GM21717 (cell line): Measurements from ENCODE around the gene PRR14.
"Not testable (repeated sequence)": the region's sequence is repeated elsewhere in the genome, so short reads cannot be mapped to it uniquely, and the experiment has no call there.

Experiments used
- ATAC-seq: cut with Tn5 transposase; IDR thresholded peaks from one replicate; pipeline ENCODE4 v1.9.1; 2021; ENCODE audit warnings: mild to moderate bottlenecking, moderate library complexity; ENCODE audit not compliant: unreplicated experiment

Gene PRR14

DNA sequence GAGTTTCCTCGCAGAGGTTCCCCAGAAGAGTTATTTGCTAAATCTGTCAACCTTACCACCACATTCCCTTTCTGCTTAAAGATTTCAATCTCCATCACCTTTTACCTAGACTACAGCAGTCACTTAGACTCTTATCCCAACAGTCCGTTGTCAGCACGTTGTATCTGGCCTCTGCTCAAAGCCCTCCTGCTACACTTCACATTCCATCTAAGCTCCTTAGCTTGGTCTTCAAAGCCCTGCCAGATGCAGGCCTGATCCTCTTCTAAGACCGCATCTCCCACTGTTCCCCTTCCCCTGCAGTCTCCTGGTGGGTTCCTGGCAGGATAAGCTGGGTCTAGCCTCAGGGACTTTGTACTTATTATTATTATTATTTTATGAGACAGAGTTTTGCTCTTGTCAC is 37.9 kb downstream of the PRR14 start:
- no peak for ATAC-seq

DNA sequence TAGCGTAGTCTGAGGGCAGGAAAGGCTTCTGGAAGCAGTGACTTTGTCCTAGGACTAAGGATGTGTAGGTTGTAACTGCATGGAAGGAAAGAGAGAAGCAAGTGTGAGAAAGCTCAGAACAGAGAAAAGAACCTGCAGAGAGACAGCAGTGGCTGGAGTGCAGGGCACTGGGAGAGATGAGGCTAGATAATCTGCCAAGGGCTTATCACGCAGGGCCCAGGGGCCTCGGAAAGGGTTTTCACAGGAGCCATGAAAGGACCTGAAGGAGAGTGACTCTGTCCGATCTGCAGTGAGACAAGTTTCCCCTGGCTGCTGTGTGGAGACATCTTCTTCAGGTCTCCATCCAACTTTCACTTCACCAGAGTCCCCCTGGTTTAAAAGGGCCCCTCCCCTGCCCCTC is 41.1 kb downstream of the PRR14 start:
- no peak for ATAC-seq

DNA sequence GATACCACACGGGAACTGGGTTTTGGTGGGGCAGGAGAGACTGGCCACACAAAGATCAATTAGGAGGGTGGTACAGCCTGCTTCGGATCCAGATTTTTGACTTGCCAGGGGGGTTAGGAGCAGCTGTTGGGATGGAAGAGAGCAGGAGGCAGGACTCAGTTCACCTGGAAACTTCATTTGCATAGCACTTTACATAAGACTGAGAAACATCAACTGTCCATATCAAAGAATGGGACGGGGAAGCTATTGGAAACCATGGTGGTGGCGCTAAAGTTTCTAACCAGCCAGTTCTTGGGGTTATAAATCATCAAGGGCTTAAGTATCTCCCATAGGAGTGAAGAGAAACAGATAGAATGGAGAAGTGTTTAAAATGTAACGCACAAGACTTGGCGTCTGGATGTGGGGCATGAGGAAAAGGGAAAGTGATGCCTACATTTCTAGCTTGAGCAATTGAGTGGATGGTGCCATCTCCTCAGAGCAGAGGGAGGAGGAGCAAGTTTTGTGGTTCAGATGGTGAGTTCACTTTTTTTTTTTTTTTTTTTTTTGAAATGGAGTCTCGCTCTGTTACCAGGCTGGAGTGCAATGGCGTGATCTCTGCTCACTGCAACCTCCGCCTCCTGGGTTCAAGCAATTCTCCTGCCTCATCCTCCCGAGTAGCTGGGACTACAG is 41.8 kb downstream of the PRR14 start:
- ATAC-seq, result no peak

DNA sequence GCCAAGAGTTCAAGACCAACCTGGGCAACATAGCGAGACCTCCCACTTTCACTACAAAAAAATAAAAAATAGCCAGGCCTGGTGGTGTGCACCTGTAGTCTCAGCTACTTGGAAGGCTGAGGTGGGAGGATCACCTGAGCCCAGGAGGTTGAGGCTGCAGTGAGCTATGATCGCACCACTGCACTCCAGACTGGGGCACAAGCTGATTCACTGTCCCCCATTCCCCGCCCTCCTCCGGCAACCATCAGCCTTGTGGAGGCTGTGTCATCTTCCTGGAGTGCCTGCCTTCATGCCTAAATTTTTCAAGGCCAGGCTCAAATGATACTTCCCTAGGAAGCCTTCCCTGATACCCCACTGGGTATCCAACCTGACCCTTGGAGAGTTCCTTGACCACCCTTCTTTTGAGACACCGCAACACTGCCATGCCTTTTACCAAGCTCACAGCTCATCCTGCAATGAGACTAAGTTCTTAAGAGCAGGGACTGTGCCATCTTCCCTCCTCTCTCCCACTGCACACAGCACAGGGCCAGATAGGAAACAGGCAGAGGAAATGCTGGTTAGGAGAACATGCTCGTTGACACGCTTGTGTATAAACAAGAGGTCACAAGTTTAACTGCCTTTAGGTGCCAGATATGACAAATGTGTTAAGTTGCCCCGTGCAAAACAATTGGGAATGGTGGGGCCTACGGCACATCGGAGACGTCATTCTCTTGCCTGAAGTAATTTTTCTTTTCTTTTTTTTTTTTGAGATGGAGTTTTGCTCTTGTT is 44.4 kb downstream of the PRR14 start:
- ATAC-seq, result no peak

DNA sequence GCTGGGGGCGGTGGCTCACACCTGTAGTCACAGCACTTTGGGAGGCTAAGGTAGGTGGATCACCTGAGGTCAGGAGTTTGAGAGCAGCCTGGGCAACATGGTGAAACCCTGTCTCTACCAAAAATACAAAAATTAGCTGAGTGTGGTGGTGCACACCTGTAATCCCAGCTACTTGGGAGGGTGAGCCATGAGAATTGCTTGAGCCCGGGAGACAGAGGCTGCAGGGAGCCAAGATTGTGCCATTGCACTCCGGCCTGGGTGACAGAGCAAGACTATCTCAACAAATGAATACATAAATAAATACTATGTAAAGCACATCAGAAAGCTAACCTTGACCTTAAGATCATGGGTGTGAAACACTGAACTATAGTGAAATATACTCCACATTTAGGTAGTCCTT is 45.9 kb downstream of the PRR14 start:
- not testable (repeated sequence) for ATAC-seq

DNA sequence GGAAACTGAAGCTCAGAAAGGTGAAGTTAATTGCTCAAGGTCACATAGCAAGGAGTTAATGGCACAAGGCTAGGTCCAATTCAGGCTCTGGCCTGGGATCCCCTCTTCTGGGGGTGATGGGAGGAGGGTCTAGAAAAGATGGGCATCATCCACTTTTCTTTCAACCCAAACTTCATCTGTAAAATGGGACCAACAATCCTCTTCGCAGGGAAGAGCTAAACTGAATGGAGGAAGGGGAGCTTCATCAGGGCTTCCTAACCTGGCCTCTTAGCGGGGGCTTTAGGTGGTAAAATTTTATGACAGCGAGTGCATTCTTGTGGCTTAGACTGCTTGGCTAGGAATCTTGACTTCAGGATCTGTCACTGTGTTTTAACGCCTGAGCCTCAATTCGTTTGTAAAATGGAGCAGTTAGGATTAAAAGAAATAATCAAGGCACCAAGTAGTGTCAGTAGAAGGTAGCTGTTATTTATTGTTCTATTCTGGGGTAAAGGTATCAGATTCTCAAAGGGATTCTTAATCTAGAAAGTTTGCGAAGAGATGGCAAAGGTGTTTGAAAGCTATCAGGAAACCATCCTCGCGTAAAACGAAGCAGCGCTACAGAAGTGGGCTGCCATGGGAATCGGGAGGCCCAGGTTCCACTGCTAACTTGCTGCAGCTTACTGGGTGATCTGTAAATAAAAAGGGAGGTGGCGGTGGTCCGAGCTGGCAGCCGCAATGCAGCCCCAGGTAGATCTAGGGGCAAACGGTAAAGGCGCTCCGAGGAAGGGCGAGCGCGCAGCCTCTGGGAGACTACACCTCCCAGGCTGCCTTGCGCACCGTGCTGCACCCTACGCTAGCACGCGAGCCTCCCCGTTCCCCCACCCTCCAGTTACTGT is 46.7 kb downstream of the PRR14 start:
- ATAC-seq, result no peak

DNA sequence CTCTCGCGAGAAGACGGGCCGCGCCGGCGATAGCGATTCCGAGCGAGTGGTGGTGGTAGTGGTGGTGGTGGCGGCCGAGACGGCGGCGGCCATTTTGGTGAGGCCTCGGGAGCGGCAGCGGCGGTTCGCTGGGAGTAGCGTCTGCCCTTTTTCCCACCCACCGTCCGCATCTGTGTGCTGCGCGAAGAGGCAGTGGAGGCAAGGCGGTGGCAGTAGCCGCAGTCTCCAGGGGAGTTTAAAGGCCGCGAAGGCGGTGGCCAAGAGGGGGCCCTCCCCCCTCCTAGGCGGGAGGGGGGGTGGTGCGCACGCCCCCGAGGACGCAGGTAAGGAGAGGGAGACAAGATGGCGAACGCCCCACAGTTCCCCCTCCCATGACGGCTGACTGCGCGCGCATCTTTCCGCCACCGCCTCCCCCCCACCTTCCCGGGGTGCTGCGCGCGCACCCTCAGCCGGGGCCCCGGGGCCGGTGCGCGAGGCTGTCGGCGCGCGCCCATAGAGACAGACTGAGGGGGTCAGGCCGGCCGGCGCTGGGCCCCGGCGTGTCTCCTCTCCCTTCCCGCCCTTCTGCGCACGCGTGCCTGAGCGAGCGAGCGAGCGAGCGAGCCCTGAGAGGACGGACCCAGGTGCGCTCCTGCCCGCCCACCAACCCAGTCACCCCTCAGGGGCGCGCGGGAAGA is 47.5 kb downstream of the PRR14 start:
- ATAC-seq, result peak; percentile 67

DNA sequence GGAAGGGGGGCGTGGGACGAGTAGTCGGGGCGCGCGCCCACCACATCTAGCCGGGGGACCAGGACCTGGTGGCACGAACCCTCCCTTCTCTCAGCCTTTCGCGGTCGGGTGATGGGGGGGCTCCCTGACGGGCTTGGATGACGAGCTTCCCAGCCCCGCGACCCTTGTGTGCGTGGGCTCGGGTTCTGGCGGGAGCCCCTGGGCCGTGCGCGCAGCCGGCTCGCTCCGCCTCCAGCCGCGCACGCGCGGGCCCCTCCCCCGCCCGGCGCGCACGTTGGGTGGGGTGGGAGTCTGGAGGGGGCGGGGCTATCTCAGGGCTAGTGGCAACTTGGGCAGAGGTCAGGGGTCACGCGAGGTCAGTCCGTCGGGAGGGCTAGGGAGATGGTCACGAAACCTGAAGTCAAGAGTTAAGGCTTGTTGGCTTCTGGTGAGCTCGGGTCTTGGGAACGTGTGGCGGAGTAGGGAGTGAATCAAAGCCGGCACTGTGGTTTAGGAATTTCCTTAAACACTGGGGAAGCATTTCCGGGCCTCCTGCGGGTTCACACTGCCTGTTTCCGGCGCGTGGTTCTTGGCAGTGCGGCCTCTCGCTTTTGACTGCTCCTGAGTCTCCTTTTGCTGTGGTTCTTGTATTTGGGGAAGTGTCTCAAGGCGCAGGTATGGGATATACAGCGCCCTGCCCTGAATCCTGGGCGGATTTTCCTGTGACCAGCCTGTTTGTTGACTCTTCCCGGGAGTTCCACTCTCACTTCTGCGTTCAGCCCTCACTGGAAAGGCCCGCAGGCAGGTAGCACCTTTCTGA is 48.3 kb downstream of the PRR14 start, which contains the start of gene SRCAP:
SRCAP (plus strand) TSS at position 356 of the 799 bp plus-strand sequence. CDS start 1,654 bp downstream, outside the sequence.
- peak; percentile 30 for ATAC-seq

DNA sequence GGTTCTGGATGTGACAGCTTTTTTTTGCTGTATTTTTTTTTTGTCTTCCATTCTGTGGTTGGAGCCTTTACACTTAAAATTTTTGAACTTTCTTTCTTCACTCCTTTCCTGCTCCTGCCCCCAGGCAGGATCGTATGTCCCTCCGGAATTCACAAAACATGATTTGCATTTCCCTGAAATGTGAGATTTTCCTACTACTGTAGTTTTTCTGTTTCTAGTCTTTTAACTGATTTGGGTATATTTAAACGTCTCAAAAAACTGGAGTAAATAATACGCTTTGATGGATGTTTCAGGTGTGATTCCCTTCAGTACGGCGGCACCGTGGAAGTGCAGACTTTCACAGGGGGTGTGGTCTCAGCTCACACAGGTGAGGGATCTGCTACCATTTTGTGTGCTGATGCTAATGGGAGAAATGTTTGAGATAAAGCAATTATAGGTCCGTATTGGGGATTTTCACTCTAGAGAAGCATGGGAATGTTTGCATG is 48.9 kb downstream of the PRR14 start:
- no peak for ATAC-seq

DNA sequence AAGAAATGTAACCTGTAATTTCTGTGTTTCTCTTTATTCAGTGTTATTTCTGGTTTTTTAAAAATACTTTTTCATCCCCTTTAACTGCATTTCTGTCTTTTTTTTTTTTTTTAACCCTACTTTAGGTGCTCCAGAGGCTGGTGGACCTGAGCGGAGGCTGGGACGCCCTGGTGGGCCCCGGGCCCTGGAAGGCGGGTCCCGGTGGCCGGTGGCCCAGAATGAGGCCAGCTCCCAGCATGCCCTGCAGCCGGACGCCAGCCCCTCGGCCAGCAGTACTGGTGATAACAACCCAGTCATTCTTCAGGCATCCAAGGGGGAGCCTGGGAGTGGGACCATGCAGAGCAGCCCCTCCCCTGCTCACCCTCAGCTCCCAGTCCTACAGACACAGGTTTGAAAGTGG is 49.7 kb downstream of the PRR14 start:
- no peak for ATAC-seq

DNA sequence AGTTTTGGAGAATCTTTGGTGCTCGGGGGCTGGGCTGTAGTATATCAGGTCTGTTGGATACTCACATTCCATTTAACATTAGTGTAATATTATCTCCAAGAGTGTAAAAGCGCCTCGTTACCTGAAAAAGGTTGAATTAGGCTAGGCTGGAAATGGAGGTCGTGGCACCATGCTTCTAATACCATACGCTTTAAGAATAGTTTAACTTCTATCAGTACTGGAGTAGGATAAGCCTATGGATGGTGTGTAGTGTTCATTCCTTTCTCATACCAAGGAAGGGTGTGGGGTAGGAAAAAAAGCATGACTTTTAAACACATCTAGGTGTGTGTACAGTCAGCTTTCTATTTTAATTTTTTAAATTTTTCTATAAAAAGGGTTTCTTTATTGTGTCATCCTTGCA is 50.2 kb downstream of the PRR14 start:
- ATAC-seq, result no peak

DNA sequence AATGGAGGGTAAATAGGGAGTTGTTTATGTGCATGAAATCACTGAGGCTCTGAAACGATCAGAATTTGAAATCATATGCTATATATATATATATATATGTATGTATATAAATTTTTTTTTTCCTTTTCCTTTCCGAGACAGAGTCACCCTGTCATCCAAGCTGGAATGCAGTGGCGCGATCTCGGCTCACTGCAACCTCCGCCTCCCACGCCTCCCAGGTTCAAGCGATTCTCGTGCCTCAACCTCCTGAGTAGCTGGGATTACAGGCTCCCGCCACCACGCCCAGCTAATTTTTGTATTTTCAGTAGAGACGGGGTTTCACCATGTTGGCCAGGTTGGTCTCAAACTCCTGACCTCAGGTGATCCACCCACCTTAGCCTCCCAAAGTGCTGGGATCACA is 52.3 kb downstream of the PRR14 start:
- not testable (repeated sequence) for ATAC-seq

DNA sequence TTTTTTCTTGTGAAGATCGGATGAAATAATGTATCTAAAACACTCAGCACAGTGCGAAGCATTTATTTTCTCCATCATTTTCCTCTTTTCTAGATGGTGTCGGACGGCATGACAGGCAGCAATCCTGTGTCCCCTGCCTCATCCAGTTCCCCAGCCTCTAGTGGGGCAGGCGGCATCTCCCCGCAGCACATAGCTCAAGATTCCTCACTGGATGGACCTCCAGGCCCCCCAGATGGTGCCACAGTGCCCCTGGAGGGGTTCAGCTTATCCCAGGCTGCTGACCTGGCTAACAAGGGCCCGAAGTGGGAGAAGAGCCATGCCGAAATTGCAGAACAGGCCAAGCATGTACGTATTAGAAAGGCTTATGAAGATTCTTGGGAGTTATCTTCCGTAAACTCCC is 53.2 kb downstream of the PRR14 start:
- ATAC-seq, result no peak
